Transverse colon (tissue), 4 donors: ENCODE data around the gene TTC28. TPM values are rescaled to one million over a fixed set of nuclear protein-coding genes. Genes with fewer than 3 reads are reported as not detected.

Experiments used
- DNase-seq: peaks from one replicate; pipeline ENCODE4 v3.0.0-alpha.2; 2019
- H3K27ac ChIP-seq, 4 donors: fragments of 200-600 bp; sonication (generic); 2 replicates each; pipeline ENCODE4 v1.5.1; 2016 to 2018; ENCODE audit warnings: inconsistent platforms in 4 of 4
- H3K27me3 ChIP-seq: fragments of 200-600 bp; sonication (generic); 2 replicates; pipeline ENCODE4 v1.5.1; 2017; ENCODE audit warnings: inconsistent platforms
- H3K36me3 ChIP-seq, 4 donors: fragments of 200-600 bp; sonication (generic); 2 replicates each; pipeline ENCODE4 v1.5.1; 2017 to 2019; ENCODE audit warnings: inconsistent platforms in 4 of 4
- H3K4me1 ChIP-seq, 4 donors: fragments of 200-600 bp; sonication (generic); 2 replicates each; pipeline ENCODE4 v1.5.1; 2017 to 2020; ENCODE audit warnings: inconsistent platforms in 4 of 4
- H3K4me3 ChIP-seq, 4 donors: fragments of 200-600 bp; sonication (generic); 1 replicate in 1 of 4; 2 replicates in 3 of 4; pipeline versions ENCODE4 v1.5.1 to v1.6.1; 2017 to 2019; ENCODE audit warnings: inconsistent platforms in 4 of 4
- H3K9me3 ChIP-seq, 2 donors: fragments of 200-600 bp; sonication (generic); 2 replicates each; pipeline ENCODE4 v1.5.1; 2017 to 2019; ENCODE audit warnings: inconsistent platforms in 2 of 2
- CTCF ChIP-seq, 5 experiments: fragments of 200-600 bp in 3 of 5; fragments of 450-650 bp in 2 of 5; sonication (generic) in 3 of 5; IDR thresholded peaks; 1 replicate in 2 of 5; 2 replicates in 3 of 5; pipeline ENCODE4 v1.5.1; 2016 to 2017; ENCODE audit warnings: antibody characterized with exemption in 5 of 5, inconsistent platforms in 3 of 5, mild to moderate bottlenecking in 2 of 5, moderate library complexity in 1 of 5
- EP300 ChIP-seq: sonication (generic); formaldehyde crosslinking; IDR thresholded peaks from one replicate; pipeline ENCODE4 v1.6.1; 2017; ENCODE audit warnings: antibody characterized with exemption, low read depth
- POLR2A ChIP-seq: fragments of 450-650 bp; IDR thresholded peaks from one replicate; pipeline ENCODE4 v1.6.1; 2016; ENCODE audit warnings: antibody characterized with exemption, mild to moderate bottlenecking, moderate library complexity
- POLR2AphosphoS5 ChIP-seq, 3 donors: sonication (generic); formaldehyde crosslinking; IDR thresholded peaks; one replicate each; pipeline ENCODE4 v1.6.1; 2016; ENCODE audit warnings: antibody characterized with exemption in 3 of 3
- WGBS, 2 donors: methylation state at CpG; one replicate each; pipeline ENCODE4 v1.1.5; 2018; ENCODE audit warnings: low coverage in 1 of 2; 5-methylcytosine and 5-hydroxymethylcytosine counted together
- in situ Hi-C, 4 donors: fragments of 200-750 bp; cut with MboI; loops; one replicate each; pipeline versions ENCODE4 v1.15.0 to v1.15.1; 2017; ENCODE audit warnings: low sequenced_read_pairs in 3 of 4, low pct_ligation_motif_present in 1 of 4, low pct_unique_long_range_greater_than_20kb in 1 of 4
- intact Hi-C: fragments of 100-400 bp; cut with DNase I; formaldehyde crosslinking; loops from one replicate; pipeline ENCODE4 v1.15.1; 2023; ENCODE audit warnings: low total_unique reads
- total RNA-seq, 4 donors: library from RNA; depleted of rRNA; stranded (reverse); fragments of >200 nt; gene quantifications; one replicate each; pipeline ENCODE4 v1.1.0, GENCODE V29; 2016

The TTC28 gene
- total RNA-seq, 4 donors from 2014 or later, result 7.6 to 84.2 (median 12.4) TPM

- no peak overlapping the region for H3K27ac ChIP-seq
- H3K27me3 ChIP-seq, result no peaks in the 10 kb centered on the region
- in situ Hi-C loops (no loop called here), intact Hi-C loops (no loop called here)
- no peak for DNase-seq
- peaks cover 0 to 12% (median 3%) of the 10 kb centered on the region in 4 donors for H3K4me1 ChIP-seq
- no peaks in the 10 kb centered on the region for H3K36me3 ChIP-seq
- H3K9me3 ChIP-seq, result no peaks in the 10 kb centered on the region
- 40 to 72% methylated on average over 1 to 2 of the region's 2 CpGs for WGBS, 2 donors
- TF ChIP-seq EP300 (no peak), POLR2AphosphoS5 (IDR thresholded peaks at IDR 0.05) (no peak), CTCF (IDR thresholded peaks at IDR 0.05) (no peak), POLR2A (no peak)
- H3K4me3 ChIP-seq, result no peak overlapping the region
Measured at GRCh38 chr22:28394513-28395110, 285.0 kb downstream of the TTC28 start.

- Histone ChIP-seq H3K4me1 (peaks cover 0 to 24% (median 4%) of the 10 kb centered on the region in 4 donors), H3K36me3 (no peaks in the 10 kb centered on the region), H3K27ac (no peak overlapping the region), H3K27me3 (no peaks in the 10 kb centered on the region), H3K4me3 (no peak overlapping the region), H3K9me3 (no peaks in the 10 kb centered on the region)
- no peak for DNase-seq
- WGBS, 2 donors, result 63 to 75% methylated on average over 3 of the region's 3 CpGs
- in situ Hi-C loops (no loop called here), intact Hi-C loops (no loop called here)
- TF ChIP-seq EP300 (no peak), POLR2A (no peak), CTCF (IDR thresholded peaks at IDR 0.05) (no peak), POLR2AphosphoS5 (IDR thresholded peaks at IDR 0.05) (no peak)
Measured at GRCh38 chr22:28381429-28382167, 298.0 kb downstream of the TTC28 start.

- Histone ChIP-seq H3K9me3 (no peaks in the 10 kb centered on the region), H3K27ac (no peak overlapping the region), H3K4me1 (peaks cover 0 to 35% (median 4%) of the 10 kb centered on the region in 4 donors), H3K36me3 (no peaks in the 10 kb centered on the region), H3K4me3 (no peak overlapping the region), H3K27me3 (no peaks in the 10 kb centered on the region)
- WGBS, 2 donors, result 66 to 79% methylated on average over 4 of the region's 4 CpGs
- intact Hi-C loops (no loop called here), in situ Hi-C loops (no loop called here)
- DNase-seq, result no peak
- no peak for TF ChIP-seq POLR2A
- TF ChIP-seq POLR2AphosphoS5 (IDR thresholded peaks at IDR 0.05), result no peak
- no peak for TF ChIP-seq CTCF (IDR thresholded peaks at IDR 0.05)
- no peak for TF ChIP-seq EP300
Measured at GRCh38 chr22:28379951-28380350, 299.7 kb downstream of the TTC28 start.

- no peaks in the 10 kb centered on the region for H3K9me3 ChIP-seq
- H3K27me3 ChIP-seq, result no peaks in the 10 kb centered on the region
- in situ Hi-C loops (no loop called here), intact Hi-C loops (no loop called here)
- no peaks in the 10 kb centered on the region for H3K36me3 ChIP-seq
- H3K4me1 ChIP-seq, result peaks cover 0 to 35% (median 4%) of the 10 kb centered on the region in 4 donors
- H3K27ac ChIP-seq, result no peak overlapping the region
- DNase-seq, result no peak
- no peak for TF ChIP-seq CTCF (IDR thresholded peaks at IDR 0.05)
- TF ChIP-seq EP300, result no peak
- no peak overlapping the region for H3K4me3 ChIP-seq
Measured at GRCh38 chr22:28379075-28379779, 300.4 kb downstream of the TTC28 start.
